ENCODE data around the gene VPS33A. TPM values are rescaled to one million over a fixed set of nuclear protein-coding genes. Genes with fewer than 3 reads are reported as not detected.

VPS33A gene
- total and polyA plus RNA-seq, 2 of the 13 experiments (the other 11 are each of a cell fraction or from before 2014, with no cell fraction given), result 11.0 to 43.6 TPM

- 64% methylated on average over 7 of the region's 12 CpGs for WGBS (ENCODE audit: low lambda C conversion rate)
- Histone ChIP-seq H4K20me1 (ENCODE audit: insufficient read depth, low read length) (no peaks in the 10 kb centered on the region), H3K27ac (ENCODE audit: extremely low read length, insufficient read depth, low read length) (no peak overlapping the region), H3K4me3 (replicated peaks in 1 of 3; ENCODE audit: insufficient read depth in 1 of 3, low read depth in 2 of 3, low read length in 3 of 3) (no peak overlapping the region), H3K4me2 (ENCODE audit: low read depth, low read length) (no peak overlapping the region), H3K36me3 (replicated peaks in 1 of 2; ENCODE audit: control insufficient read depth in 1 of 2, insufficient read depth in 2 of 2, low read length in 2 of 2) (no peaks in the 10 kb centered on the region), H3K79me2 (ENCODE audit: insufficient read depth, low read length) (no peaks in the 10 kb centered on the region), H3K4me1 (ENCODE audit: insufficient read depth, low read length) (peaks cover 20% of the 10 kb centered on the region), H3K27me3 (ENCODE audit: control insufficient read depth in 1 of 2, insufficient read depth in 2 of 2, low read length in 2 of 2) (peaks cover 8 to 35% of the 10 kb centered on the region in 2 experiments; a peak in 3 of 5 replicates), H3K9ac (ENCODE audit: insufficient read depth, low read depth, low read length) (no peak overlapping the region), H2AFZ (ENCODE audit: low read length) (no peak overlapping the region), H3K9me3 (ENCODE audit: low read length) (no peaks in the 10 kb centered on the region)
- BruUV-seq (replicated peaks), result no TSS peak
- DNase-seq (ENCODE audit: low spot score) (no peak), FAIRE-seq (no peak), ATAC-seq (no peak)
- CTCF ChIA-PET (ENCODE audit: low intra/inter-chr PET ratio, low total read pairs), result no interaction called here
- TF ChIP-seq ZNF136 (CRISPR knock-in tag; IDR thresholded peaks at IDR 0.05; ENCODE audit: low read depth) (no peak), MXD3 (CRISPR knock-in tag; IDR thresholded peaks at IDR 0.05) (no peak), PRMT3 (CRISPR knock-in tag; IDR thresholded peaks at IDR 0.05; ENCODE audit: borderline replicate concordance, low read depth) (no peak), RFX3 (CRISPR knock-in tag; IDR thresholded peaks at IDR 0.05) (no peak), FOXO1 (CRISPR knock-in tag; IDR thresholded peaks at IDR 0.05) (no peak), ZNF362 (CRISPR knock-in tag; IDR thresholded peaks at IDR 0.05; ENCODE audit: borderline replicate concordance) (no peak), ZFP1 (CRISPR knock-in tag; IDR thresholded peaks at IDR 0.05) (no peak)
- TF ChIP-seq, protein P1, sequence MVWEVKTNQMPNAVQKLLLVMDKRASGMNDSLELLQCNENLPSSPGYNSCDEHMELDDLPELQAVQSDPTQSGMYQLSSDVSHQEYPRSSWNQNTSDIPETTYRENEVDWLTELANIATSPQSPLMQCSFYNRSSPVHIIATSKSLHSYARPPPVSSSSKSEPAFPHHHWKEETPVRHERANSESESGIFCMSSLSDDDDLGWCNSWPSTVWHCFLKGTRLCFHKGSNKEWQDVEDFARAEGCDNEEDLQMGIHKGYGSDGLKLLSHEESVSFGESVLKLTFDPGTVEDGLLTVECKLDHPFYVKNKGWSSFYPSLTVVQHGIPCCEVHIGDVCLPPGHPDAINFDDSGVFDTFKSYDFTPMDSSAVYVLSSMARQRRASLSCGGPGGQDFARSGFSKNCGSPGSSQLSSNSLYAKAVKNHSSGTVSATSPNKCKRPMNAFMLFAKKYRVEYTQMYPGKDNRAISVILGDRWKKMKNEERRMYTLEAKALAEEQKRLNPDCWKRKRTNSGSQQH (CRISPR knock-in tag; IDR thresholded peaks at IDR 0.05; ENCODE audit: low read depth), result no peak
- POLR2A ChIA-PET, result no interaction called here
- intact Hi-C loops (cut with micrococcal nuclease; ENCODE audit: unreplicated experiment) (no loop called here), in situ Hi-C loops (cut with HindIII; ENCODE audit: extremely low pct_ligation_motif_present, low pct_unique_long_range_greater_than_20kb) (loop anchor here (10.0 kb wide), 1 partner anchor 133 kb away; no protein-coding TSS in a partner anchor)
Measured at GRCh38 chr12:122187466-122187865, 78.8 kb downstream of the VPS33A start.

Data from HepG2 (cell line).